ENCODE results near the gene CNTN1.

Gene CNTN1

DNA sequence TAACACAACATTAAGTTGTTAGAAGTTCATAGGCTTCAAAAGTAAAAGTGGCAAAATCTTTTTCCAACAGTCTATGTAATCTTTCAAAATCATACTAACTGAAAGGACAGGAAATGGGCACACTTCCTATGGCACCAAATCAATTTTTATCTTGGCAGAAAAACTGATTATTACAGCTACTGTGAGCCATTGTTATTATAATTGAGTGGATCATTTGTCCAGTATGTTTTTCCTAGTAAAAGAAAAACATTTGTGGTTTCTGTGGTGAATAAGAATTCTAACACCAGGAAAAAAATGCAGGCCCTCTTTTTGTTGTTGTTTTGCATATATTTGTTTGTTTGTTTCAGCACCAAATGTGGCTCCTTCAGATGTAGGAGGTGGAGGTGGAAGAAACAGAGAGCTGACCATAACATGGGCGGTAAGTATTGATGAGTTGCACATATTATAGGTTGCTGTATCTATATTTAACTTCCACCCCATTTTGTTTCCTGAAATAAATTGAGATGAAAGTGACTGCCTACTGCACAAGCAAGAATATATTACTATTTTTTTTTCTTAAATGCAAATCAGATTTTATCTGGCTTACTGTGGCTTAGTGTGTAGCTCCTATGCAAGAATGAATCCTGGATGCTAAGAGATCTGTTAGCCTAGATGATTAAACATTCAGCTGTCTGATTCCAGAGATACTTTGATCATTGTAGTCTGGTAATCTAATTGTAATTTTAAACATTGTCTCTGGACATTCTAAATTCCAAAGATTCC, 321.8 kb downstream of the CNTN1 start:
- in situ Hi-C loops (cut with MboI; ENCODE audit: low sequenced_read_pairs, unreplicated experiment): no loop called here
- DNase-seq (ENCODE audit: low spot score): no peak
- TF ChIP-seq, protein P1, sequence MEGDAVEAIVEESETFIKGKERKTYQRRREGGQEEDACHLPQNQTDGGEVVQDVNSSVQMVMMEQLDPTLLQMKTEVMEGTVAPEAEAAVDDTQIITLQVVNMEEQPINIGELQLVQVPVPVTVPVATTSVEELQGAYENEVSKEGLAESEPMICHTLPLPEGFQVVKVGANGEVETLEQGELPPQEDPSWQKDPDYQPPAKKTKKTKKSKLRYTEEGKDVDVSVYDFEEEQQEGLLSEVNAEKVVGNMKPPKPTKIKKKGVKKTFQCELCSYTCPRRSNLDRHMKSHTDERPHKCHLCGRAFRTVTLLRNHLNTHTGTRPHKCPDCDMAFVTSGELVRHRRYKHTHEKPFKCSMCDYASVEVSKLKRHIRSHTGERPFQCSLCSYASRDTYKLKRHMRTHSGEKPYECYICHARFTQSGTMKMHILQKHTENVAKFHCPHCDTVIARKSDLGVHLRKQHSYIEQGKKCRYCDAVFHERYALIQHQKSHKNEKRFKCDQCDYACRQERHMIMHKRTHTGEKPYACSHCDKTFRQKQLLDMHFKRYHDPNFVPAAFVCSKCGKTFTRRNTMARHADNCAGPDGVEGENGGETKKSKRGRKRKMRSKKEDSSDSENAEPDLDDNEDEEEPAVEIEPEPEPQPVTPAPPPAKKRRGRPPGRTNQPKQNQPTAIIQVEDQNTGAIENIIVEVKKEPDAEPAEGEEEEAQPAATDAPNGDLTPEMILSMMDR (IDR thresholded peaks at IDR 0.05; ENCODE audit: borderline replicate concordance, control extremely low read depth, extremely low read depth, insufficient read depth, missing control alignments): no peak

DNA sequence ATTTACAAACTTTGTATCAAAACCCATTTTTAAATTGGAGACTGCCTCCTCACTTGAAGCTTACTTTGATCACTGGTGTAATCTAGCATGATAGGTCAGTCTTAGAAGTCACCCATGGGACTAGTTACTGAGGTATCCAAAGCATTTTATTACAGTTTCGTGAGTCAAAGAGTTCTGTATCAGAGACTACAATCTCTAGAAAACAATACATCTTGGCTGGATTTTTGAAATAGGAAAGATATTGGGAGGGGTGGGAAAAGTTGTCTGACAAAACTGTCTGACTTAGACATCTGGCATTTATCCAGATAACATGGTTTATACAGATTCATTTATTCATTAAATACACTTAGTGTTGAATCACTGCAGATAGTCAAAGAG, 322.4 kb downstream of the CNTN1 start:
- TF ChIP-seq, protein P1 (IDR thresholded peaks at IDR 0.05; ENCODE audit: borderline replicate concordance, control extremely low read depth, extremely low read depth, insufficient read depth, missing control alignments): no peak

DNA sequence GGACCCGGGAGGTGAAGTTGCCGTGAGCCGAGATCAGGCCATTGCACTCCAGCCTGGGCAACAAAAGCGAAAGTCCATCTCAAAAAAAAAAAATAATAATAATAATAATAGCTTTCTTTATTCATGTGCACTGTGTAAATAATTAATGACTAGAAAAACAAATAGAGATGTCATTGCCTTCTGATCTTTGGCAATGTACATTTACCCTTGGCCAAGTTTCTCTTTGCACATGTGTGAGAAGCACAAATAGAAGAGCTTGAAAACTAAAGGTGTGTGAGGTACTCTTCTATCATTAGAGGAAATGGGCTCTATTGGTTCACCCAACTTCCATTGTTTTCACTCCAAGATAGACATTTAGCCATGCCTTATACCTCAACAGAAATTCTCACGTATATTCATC, 325.8 kb downstream of the CNTN1 start:
- in situ Hi-C loops (cut with MboI; ENCODE audit: low sequenced_read_pairs, unreplicated experiment): no loop called here
- no peak for DNase-seq (ENCODE audit: low spot score)
- TF ChIP-seq, protein P1 (IDR thresholded peaks at IDR 0.05; ENCODE audit: borderline replicate concordance, control extremely low read depth, extremely low read depth, insufficient read depth, missing control alignments): no peak

More for the DNA sequence above, 322.4 kb downstream of the CNTN1 start:
- DNase-seq (ENCODE audit: low spot score): no peak
- in situ Hi-C loops (cut with MboI; ENCODE audit: low sequenced_read_pairs, unreplicated experiment): no loop called here

DNA sequence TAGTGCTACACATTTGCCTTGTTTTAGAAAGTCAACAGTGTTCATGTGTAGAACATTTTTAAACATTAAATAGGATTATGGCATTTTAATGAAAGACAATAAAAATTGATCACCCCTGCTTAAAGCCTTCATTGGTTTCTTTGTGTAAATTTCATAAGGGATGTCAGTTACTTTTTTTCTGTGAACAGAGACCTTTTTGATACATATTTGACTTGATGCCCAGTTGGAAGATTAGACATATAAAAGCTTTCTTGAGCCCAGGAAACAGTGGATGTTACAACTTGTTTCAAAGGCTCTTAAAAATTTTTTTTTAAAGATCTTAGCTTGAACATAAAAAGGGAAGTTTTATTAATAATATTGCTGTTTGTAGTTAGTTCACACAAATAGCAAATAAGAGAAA, 327.2 kb downstream of the CNTN1 start:
- TF ChIP-seq, protein P1 (IDR thresholded peaks at IDR 0.05; ENCODE audit: borderline replicate concordance, control extremely low read depth, extremely low read depth, insufficient read depth, missing control alignments): no peak
- in situ Hi-C loops (cut with MboI; ENCODE audit: low sequenced_read_pairs, unreplicated experiment): no loop called here
- no peak for DNase-seq (ENCODE audit: low spot score)

DNA sequence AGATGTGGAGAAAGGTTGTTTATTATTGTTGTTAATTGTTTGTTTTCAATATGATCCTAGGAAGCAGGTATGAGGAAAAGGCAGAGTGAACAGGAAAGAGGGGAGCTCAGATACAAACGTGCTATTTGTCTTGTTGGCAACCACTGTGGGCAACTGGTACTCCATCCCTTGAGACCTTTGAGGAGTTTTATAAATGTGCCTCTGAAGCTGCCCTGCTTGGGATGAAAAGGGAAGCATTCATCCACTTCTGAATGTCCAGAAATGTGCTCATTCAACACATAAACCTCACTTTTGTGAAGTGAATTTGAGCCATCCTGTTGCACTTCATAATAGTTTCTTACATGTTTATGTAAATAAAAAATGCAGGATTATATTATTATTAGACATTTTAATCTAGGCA, 331.6 kb downstream of the CNTN1 start:
- TF ChIP-seq, protein P1 (IDR thresholded peaks at IDR 0.05; ENCODE audit: borderline replicate concordance, control extremely low read depth, extremely low read depth, insufficient read depth, missing control alignments): no peak
- in situ Hi-C loops (cut with MboI; ENCODE audit: low sequenced_read_pairs, unreplicated experiment): no loop called here
- no peak for DNase-seq (ENCODE audit: low spot score)

DNA sequence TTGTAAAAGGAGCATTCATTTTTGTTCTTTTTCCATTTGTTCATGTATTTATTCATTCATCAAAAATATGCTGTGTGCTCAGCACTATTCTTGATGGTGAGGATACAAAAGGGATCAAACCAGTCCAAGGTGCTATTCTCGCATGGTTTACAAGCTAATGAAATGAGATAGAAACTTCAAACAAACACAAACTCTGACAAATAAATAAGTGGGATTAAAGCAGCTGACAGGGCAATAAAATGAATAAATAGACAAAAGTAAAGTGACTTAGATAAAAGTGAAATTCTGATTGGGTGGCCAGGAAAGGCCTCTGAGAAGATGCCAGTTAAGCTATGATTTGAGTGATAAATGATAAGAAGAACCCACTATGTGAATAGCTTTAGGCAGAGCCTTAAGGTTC, 333.9 kb downstream of the CNTN1 start:
- in situ Hi-C loops (cut with MboI; ENCODE audit: low sequenced_read_pairs, unreplicated experiment): no loop called here
- TF ChIP-seq, protein P1 (IDR thresholded peaks at IDR 0.05; ENCODE audit: borderline replicate concordance, control extremely low read depth, extremely low read depth, insufficient read depth, missing control alignments): no peak
- no peak for DNase-seq (ENCODE audit: low spot score)

All from GM13976 (cell line).